GM19023 (cell line): ENCODE results near the gene CDH4.
"Not testable (repeated sequence)": the region's sequence is repeated elsewhere in the genome, so short reads cannot be mapped to it uniquely, and the experiment has no call there.

Experiments
- ATAC-seq: cut with Tn5 transposase; IDR thresholded peaks from one replicate; pipeline ENCODE4 v1.9.1; 2021; ENCODE audit warnings: mild to moderate bottlenecking, moderate library complexity; ENCODE audit not compliant: unreplicated experiment

The CDH4 gene

GRCh38 chr20:61450549-61450948, 198.5 kb downstream of the CDH4 start:
- ATAC-seq: no peak

GRCh38 chr20:61451009-61451408, 198.9 kb downstream of the CDH4 start:
- ATAC-seq: no peak

DNA sequence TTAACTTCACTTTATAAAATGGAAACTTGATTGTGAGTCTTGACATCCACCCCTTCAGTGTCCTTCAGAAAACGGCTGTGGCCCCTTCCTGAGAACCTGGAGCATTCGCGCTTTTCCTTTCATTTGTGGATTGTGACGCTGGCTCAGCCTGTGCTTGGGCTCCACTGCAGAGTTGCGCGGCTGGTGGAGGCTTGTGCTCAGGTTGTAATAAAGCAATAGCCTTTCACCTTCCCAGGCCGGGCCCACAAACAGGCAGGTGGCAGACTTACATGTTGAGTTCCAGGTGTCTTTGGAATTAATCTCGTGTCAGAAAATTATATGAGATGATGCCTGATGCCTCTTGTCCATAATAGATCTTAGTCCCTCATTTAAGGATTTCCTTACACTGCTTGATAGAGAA, 199.9 kb downstream of the CDH4 start:
- ATAC-seq: no peak

DNA sequence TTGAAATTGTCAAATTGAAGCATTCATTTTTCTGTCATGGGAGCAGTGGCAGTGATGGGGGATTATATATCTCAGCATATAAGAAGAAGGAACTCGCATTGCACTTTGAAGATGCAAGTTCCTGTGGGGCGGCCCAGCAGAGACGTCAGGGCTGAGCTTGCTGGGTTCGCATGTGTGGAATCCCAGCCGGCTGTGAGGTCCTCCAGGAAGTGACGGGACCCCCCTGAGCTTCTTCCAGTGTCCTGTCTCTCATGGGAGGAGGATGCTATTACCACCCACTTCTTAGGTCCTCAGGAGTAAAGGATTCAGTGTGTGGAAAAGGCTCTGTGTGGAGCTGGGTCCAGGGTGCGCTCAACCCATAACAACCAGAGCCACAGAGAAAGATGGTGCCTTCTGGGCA, 201.2 kb downstream of the CDH4 start:
- no peak for ATAC-seq

DNA sequence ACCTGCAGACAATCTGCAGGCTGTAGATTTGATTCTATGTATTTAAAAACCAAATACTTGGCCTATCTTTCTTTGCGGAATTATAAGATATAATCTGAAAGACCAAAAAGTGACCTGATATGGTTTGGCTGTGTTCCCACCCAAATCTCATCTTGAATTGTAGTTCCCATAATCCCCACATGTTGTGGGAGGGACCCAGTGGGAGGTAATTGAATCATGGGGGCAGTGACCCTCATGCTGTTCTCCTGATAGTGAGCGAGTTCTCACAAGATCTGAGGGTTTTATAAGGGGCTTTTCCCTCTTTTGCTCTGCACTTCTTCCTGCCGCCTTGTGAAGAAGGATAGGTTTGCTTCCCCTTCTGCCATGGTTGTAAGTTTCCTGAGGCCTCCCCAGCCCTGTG, 201.6 kb downstream of the CDH4 start:
- ATAC-seq: not testable (repeated sequence)

DNA sequence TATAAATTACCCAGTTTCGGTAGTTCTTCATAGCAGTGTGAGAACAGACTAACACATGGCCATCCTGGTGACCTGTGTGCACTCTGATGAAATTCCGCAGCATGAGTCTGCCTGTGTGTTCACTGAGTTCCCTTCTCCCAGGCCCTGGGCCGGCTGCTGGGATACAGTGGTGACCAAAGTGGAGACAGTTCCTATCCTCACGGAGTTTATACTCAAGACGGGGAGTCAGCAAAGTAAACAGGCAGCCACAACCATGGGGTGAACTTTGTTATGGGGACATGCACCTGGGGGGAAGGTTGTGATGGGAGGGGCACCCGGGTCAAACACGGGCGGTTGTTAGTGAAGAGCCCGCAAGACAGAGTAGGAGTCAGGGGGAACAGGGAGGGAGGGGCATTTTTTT, 202.0 kb downstream of the CDH4 start:
- no peak for ATAC-seq

- ATAC-seq: no peak
Measured at GRCh38 chr20:61455508-61456215, 203.6 kb downstream of the CDH4 start.

DNA sequence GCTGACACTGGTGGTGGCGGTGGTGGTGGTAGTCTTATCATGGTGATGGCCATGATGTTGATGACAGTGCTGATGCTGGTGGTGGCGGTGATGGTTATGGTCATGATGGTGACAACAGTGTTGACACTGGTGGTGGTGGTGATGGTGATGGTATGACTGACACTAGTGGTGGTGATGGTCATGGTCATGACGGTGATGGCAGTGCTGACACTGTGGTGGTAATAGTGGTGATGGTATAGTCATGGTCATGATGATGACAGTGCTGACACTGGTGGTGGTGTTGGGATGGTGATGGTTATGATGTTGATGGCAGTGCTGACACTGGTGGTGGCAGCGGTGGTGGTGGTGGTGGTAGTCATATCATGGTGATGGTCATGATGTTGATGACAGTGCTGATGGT, 205.7 kb downstream of the CDH4 start:
- no peak for ATAC-seq

DNA sequence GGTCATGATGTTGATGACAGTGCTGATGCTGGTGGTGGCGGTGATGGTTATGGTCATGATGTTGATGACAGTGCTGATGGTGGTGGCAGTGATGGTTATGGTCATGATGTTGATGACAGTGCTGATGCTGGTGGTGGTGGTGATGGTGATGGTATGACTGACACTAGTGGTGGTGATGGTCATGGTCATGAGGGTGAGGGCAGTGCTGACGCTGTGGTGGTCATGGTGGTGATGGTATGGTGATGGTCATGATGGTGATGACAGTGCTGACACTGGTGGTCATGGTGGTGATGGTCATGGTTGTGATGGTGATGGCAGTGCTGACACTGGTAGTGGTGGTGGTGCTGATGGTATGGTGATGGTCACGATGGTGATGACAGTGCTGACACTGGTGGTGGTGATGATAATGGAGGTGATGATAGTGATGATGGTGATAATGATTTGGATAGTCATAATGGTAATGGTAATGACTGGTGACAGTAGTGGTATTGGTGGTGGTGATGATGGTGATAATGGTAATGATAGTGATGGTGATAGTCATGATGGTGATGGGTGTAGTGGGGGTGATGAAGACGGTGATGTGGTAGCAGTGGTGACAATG, 206.2 kb downstream of the CDH4 start:
- ATAC-seq: no peak

DNA sequence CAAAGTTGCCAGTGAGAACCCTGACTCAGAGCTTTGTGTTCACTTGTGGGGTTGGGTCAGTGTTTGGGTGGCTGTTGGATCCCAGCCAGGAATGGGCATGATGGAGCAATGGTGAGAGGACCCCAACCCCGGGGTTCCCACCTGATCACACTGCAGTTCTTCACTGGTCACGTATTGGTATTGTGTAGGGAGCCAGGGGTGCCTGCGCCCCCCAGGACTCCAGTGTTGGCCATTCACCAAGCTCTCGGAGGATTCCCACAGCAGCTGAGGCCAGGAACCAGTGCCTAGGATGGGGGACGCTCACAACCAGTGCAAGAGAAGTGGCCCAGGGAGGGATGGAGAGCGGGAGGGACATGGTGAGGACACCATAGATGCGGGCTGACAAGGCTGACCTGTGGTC, 207.2 kb downstream of the CDH4 start:
- no peak for ATAC-seq

- ATAC-seq: no peak
Measured at GRCh38 chr20:61459705-61460104, 207.6 kb downstream of the CDH4 start.

DNA sequence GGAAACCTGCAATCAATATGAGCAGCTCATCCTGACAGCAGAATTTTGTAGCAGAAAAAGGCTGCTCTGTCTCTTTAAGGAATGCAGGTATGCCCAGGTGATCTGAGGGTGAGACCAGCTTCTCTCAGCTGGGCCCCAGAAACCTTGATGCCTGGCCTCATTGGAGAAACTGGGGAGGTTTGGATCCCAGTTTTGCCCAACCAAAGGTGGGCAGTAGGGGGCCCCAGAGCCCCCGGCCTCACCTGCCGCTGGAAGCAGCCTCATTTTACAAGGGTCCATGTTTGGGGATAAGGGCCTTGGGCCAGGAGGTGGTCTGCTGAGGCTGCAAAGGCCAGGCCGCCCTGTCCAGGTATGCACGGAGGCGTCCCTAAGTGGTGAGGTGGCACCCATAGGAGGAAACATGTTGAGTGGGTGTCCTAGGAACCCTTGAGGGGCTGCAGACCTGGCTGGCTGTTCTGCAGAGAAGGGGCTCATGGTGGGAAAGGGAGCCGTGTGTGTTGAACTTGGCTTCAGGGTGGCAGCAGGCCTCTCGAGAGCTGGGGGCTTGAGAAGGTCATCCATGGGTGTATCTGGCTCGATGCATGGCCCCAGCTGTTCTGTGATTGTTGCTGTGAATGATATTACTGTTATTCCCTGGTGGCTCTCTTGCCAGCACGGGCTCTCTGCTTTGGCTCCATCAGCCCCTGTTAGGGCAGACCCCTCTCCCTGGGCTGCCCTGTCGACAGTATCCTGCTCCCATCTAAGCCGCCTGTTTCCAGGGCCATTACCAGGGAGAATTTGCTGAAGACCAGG, 208.4 kb downstream of the CDH4 start:
- no peak for ATAC-seq

- no peak for ATAC-seq
Measured at GRCh38 chr20:61461461-61461860, 209.4 kb downstream of the CDH4 start.

- no peak for ATAC-seq
Measured at GRCh38 chr20:61464307-61465303, 212.5 kb downstream of the CDH4 start.

DNA sequence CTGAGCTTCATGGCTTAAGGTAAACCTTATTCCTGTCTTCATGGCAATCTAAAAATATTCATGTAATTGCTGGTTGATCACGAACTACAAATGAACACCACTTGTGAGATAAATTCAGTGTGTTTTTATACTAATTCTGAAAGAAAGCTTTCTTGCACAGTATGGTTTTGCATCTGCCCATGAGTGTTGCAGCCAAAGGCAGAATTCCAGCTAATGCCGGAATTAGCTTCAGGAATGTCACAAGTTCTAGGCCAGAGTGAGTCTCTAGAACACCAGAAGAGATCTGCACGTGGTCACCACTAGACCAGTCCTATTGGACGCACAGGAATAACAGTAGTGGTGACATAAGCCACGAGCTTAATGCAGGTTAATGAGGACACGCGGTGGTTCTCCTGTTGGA, 223.7 kb downstream of the CDH4 start:
- no peak for ATAC-seq

GRCh38 chr20:61476956-61477355, 224.9 kb downstream of the CDH4 start:
- ATAC-seq: no peak

- no peak for ATAC-seq
Measured at GRCh38 chr20:61477451-61477861, 225.4 kb downstream of the CDH4 start.

- no peak for ATAC-seq
Measured at GRCh38 chr20:61478094-61478493, 226.0 kb downstream of the CDH4 start.

DNA sequence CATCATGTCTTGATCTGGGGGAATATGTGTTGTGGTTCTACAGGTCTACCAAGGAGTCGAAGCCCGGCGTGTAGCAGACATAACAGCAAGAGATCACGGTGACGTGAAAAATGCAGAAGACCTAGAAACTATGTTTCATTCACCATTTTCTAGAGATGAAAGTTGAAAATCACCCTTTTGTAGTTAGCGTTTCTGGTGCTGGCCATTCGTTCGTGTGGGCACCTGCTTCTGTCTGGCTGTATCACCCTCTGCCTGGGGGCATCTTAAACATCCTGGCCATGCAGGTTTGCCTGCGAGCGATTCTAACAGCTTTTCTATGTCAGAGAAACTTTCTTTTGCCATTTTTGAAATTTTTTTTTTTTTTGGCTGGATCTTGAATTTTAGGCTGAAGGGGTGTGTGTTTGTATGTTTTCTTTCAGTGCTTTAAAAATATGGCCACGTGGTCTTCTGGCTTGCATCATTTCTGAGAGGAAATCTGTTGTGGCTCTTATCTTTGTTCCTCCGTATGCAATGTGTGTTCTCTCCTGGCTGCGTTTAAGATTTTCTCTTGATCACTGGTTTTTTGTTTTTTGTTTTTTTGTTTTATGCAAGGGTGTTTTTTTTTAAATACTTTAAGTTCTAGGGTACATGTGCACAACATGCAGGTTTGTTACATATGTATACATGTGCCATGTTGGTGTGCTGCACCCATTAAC, 226.7 kb downstream of the CDH4 start:
- no peak for ATAC-seq

GRCh38 chr20:61479433-61479832, 227.4 kb downstream of the CDH4 start:
- ATAC-seq: not testable (repeated sequence)
